Left kidney (tissue), 2 donors: Measurements from ENCODE around the gene TMEM186. TPM values are rescaled to one million over a fixed set of nuclear protein-coding genes. Genes with fewer than 3 reads are reported as not detected.
A peak's percentile ranks its signal among the peaks of the same experiment; 100 is the strongest.
"Not testable (repeated sequence)": the region's sequence is repeated elsewhere in the genome, so short reads cannot be mapped to it uniquely, and the experiment has no call there.

ENCODE experiments used
- DNase-seq: peaks from one replicate; pipeline ENCODE4 v3.0.0-alpha.2; 2013
- polyA plus RNA-seq: library from polyadenylated mRNA; unstranded; fragments of 120-200 nt; gene quantifications from one replicate; pipeline ENCODE4 v1.2.1, GENCODE V29; 2013; ENCODE audit not compliant: insufficient read length

The TMEM186 gene
- polyA plus RNA-seq, 1 donor: 18.6 TPM

DNA sequence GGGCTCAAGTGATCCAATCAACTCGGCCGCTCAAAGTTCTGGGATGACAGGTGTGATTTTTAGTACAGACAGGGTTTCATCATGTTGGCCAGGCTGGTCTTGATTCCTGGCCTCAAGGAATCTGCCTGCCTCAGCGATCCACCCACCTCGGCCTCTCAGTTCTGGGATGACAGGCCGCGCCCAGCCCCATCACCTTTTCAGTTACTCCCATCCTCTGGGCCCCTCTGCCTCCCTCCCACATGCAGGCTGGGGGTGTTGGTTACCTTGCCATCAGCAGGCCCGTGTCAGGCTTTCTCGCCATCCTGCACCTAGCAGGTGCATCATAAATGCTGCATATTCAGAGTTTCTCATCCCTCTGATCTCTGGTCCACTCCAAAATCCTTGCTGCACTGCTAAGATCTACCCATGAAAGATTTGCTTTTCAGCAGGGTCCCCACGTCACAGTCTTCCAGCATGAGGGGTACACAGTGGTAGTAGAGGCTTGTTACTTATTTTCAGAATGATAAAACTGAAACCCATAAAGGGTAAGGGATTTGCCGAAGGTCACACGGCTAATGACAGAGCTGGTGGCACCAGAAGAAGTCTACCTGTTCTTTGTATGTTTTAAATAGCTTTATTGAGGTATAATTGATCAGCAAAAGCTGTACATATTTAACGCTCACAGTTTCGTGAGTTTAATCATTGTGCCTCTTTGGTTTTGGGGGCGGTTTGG lies 16.8 kb upstream of the TMEM186 start:
- DNase-seq: no peak

GRCh38 chr16:8812162-8812843 lies 14.9 kb upstream of the TMEM186 start:
- DNase-seq: no peak

- no peak for DNase-seq
Measured at GRCh38 chr16:8808613-8809353, 11.3 kb upstream of the TMEM186 start.

DNA sequence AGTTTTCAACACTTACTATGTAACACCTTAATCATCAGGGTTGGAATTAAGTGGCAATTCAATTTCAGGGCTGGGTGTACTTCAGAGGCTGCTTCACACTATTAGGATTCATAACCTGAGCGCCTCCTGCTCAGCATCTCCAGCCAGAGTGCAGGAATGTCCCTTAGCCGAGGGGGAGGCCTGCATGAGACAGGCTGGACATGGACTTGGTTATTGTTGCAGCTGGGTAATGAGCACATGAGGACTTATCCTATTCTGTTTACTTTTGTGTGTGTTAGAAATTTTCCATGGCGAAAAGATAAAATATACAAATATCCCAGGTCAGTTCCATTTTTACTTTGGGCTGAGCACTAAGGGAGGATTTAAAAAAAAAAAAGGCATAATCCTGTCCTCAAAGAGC lies 10.6 kb upstream of the TMEM186 start:
- DNase-seq: no peak

GRCh38 chr16:8807189-8807588 lies 9.8 kb upstream of the TMEM186 start:
- no peak for DNase-seq

DNA sequence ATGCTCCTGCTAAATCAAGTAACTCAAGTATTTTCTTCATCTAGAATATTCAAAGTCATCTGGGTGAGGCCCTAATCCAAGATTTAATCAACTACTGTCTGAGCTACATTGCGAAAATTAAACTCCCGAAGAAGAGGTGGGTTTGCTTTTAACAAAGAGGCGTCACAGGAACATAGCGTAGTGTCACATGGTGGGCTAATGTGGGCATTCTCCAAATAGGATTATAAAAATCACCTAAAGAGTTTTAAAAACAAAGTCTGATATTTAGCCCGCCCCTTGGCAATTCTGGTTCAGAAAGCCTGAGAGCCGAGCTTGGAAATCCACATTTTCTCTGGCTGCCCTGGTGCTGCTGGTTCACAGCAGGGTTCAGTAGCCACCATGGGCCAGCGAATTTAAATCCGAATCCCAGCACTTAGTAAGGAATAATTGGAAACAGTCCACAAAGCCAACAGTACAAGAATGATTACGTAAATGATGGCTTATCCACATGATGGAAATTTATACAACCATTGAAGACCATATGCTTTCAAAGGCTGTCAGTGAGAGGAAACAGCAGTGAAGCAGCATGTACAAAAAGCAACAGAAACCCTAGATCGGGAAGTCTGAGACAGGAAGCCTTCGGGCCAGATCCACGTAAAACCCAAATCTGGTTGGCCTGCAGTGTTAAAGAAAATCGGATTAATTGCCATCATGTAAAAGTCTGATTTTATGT lies 9.0 kb upstream of the TMEM186 start:
- no peak for DNase-seq

GRCh38 chr16:8804313-8804712 lies 6.9 kb upstream of the TMEM186 start:
- DNase-seq: no peak

- not testable (repeated sequence) for DNase-seq
Measured at GRCh38 chr16:8803733-8804132, 6.3 kb upstream of the TMEM186 start.

- DNase-seq: no peak
Measured at GRCh38 chr16:8801701-8802100, 4.3 kb upstream of the TMEM186 start.

GRCh38 chr16:8798535-8799157 lies 1.2 kb upstream of the TMEM186 start:
- no peak for DNase-seq

- DNase-seq: no peak
Measured at GRCh38 chr16:8798174-8798527, 712 bp upstream of the TMEM186 start.

DNA sequence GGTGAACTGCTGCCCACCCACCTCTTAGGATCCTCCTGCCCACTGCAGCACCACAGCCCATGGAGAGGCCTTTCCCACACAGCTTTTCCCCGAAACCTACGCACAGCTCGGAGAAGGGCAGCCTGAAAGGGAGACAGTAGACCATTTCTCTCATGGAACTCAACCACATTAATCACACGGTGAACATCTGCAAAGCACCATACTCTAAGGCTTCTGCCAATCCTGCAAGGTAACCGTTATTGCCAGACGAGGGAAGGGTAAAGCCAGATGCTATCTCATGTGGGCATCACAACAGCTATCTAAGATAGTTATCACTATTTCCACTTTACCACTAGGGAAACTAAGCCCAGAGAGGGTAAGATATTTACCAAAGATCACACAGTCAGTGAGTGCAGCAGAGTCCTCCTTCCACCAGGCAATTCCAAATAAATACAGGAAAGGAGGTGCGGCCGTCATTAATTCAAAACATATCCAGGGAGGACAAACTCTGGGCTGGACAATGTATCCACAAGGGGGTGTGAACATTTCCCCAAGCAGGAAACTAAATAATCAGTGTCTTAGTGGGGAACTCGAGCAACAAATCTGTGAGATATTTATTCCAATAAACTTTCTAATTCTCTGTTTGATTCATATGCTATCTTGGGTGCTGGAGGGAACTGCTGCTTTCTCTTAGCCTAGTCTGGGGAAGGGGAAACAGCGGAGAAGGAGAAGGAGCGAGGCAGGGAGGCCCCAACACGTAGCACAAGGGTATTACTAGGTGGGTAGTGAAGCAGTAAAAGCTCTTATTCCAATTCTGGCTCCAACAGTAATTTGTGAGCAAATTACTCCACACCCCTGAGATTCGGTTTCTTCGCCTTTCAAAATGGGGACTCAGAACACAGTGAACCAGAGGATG lies 723 bp downstream of the TMEM186 start:
- DNase-seq: no peak

DNA sequence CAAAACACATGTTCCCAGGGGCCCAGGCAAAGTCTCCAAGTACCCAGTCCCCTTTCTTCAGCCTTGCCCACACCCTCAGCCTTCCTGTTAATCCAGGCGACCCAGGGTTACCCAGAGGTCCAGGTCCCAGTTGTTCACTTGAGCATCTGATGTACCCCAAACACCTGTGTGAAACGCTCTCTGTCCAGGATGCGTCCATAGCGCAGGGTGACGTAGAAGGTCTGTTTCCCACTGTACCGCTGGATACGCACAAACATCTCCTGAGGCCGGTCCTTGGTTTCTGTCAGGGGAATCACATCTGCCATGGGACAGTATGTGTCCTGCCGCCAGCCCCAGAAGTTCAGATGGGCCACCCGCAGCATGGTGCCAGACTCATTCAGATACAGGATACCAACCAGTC lies 1.6 kb downstream of the TMEM186 start:
- no peak for DNase-seq

DNA sequence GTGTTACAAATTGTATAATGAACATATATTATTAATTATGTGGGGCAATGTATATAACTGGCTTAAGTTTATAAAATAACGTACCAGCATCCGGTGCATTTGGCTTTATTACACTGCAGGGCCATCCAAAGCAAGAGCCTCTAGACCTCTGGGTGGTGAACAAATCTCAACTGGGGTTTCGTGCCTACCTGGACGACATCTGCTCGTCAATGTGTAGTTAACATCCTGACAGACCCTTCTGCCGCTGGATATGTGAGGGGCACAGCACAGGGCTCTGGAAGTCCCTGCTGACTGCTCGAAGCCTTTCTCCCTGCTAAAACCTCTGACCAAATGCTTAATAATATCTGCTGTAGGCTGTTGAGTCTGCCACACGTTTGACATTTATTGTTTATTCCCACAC lies 2.3 kb downstream of the TMEM186 start:
- DNase-seq: no peak

- peak; percentile 28 for DNase-seq
Measured at GRCh38 chr16:8788578-8789172, 8.8 kb downstream of the TMEM186 start.

DNA sequence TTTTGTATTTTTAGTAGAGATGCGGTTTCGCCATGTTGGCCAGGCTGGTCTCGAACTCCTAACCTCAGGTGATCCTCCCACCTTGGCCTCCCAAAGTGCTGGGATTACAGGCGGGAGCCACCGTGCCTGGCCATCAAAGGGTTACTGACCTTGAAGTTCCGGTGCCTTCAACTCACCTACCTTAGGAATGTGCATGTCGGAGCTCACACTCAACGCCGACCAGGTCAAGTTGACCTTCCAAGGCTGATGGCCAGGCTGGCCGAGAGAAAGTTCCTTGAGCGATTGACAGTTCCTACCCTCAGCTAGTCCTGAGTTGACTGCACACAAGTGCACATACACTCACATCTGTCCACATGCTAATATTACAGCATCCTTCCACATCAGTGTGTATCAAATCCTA lies 11.1 kb downstream of the TMEM186 start:
- not testable (repeated sequence) for DNase-seq

- no peak for DNase-seq
Measured at GRCh38 chr16:8785408-8785807, 12.0 kb downstream of the TMEM186 start.

DNA sequence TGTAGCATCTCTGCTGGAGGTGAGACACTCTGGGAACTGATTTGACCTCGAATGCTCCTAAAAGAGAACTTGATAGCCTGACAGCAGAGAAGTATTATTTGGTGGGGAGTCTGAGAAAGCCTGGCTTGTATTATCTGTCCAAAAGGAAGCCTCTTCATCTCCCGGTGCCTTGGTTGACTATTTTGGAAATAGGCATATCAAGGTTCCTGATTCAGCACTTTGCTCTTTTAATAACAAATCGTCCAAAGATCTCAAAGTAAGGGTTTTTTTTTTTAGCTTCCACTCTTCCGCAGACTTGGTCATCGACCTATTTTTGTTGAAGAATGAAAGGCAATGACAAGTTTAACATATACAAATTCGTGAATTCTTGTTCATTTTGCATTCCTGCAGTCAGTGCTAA lies 14.8 kb downstream of the TMEM186 start:
- DNase-seq: no peak

DNA sequence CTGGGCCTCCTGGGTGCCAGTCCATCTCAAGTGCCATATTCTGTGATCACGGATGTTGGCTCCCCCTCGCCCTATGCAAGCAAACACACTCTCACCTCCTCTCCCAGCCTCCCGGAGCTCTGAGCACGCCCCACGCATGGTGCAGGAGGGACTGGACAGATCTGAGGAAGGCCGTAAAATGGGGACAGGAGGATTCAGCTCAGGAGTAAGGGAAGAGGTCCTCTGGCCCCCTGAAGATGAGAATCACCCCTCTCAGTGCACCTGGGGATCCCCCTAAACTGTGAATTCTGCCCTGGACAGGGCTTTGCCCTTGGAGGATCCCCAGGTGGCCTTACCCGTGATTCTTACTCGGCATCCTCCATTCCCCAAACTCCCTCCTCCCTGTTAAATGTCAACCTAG lies 15.6 kb downstream of the TMEM186 start:
- DNase-seq: no peak

- DNase-seq: no peak
Measured at GRCh38 chr16:8777217-8777616, 20.2 kb downstream of the TMEM186 start.

DNA sequence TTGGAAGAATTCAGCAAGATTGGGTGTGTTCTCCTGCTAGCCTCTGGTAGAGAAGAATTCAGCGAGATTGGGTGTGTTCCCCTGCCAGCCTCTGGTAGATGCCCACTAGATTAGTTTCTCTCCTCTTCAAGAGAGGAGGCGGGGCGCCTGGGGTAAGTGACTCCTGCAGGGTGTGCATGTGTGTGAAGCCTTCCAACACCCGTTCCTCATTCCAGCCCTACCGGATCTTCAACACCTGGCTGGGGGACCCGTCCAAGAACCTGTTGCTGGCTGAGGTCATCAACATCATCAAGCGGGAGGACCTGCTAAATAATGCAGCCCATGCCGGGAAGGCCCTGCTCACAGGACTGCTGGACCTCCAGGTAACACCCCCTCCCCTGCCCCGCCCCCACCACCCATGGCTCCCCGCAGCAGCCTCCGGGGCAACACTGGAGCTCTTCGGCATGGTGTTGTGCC lies 21.3 kb downstream of the TMEM186 start:
- no peak for DNase-seq
